SU-DHL-6 (cell line): Measurements from ENCODE around the gene PITX3.

ENCODE experiments used
- EZH2phosphoT487 ChIP-seq: fragments of 200-600 bp; sonication (generic), shearing (Covaris generic); conservative IDR thresholded peaks from 2 replicates; pipeline ENCODE4 v1.6.1; 2018; ENCODE audit warnings: mild to moderate bottlenecking, antibody characterized with exemption, low read length, moderate library complexity, mixed read lengths
- TF ChIP-seq, protein P1 (sequence below): fragments of 200-600 bp; sonication (generic); IDR thresholded peaks from one replicate; pipeline ENCODE4 v1.5.1; 2017; ENCODE audit warnings: antibody characterized with exemption, mild to moderate bottlenecking, low read length, moderate library complexity; ENCODE audit not compliant: insufficient read depth, poor library complexity, severe bottlenecking

DNA sequence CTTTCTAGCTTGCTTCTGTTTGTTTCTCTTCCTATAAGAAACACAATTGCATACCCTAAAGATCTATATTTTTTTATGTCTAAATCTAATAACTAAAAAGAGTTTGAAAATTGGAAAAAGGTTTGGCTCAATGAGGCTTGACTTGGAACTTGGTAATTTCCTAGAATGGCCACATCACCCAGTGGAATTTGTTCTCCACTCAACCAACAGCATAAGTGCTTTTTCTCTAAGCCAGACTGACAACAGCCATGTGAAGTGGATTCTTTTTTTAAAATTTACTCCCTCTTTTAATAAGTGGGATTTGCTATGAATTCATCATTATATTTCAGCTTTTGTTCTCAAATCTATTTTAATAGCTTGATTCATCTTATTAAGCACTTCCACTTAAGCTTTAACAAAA lies 37.8 kb upstream of the PITX3 start:
- TF ChIP-seq, protein P1, sequence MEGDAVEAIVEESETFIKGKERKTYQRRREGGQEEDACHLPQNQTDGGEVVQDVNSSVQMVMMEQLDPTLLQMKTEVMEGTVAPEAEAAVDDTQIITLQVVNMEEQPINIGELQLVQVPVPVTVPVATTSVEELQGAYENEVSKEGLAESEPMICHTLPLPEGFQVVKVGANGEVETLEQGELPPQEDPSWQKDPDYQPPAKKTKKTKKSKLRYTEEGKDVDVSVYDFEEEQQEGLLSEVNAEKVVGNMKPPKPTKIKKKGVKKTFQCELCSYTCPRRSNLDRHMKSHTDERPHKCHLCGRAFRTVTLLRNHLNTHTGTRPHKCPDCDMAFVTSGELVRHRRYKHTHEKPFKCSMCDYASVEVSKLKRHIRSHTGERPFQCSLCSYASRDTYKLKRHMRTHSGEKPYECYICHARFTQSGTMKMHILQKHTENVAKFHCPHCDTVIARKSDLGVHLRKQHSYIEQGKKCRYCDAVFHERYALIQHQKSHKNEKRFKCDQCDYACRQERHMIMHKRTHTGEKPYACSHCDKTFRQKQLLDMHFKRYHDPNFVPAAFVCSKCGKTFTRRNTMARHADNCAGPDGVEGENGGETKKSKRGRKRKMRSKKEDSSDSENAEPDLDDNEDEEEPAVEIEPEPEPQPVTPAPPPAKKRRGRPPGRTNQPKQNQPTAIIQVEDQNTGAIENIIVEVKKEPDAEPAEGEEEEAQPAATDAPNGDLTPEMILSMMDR: no peak
- no peak for TF ChIP-seq EZH2phosphoT487
